H1 (cell line): ENCODE measurements around the gene SLC43A1. TPM values are rescaled to one million over a fixed set of nuclear protein-coding genes. Genes with fewer than 3 reads are reported as not detected.

Experiments used
- CTCF ChIA-PET: fragments of 300-600 bp; sonication (Branson Sonifier 250); formaldehyde crosslinking; loops from one replicate; lab custom pipeline; 2021; ENCODE audit not compliant: partially characterized antibody; lab: Charles Lee
- POLR2A ChIA-PET: fragments of 300-600 bp; sonication (Branson Sonifier 250); formaldehyde crosslinking; loops from one replicate; lab custom pipeline; 2021; ENCODE audit warnings: inconsistent platforms; ENCODE audit not compliant: partially characterized antibody; lab: Charles Lee
- DNase-seq, 2 experiments: peaks; one replicate each; pipeline versions ENCODE4 v3.0.0 to v3.0.0-alpha.2; 2010 to 2022; ENCODE audit warnings: low spot score in 2 of 2, low read depth in 1 of 2, mixed read lengths in 1 of 2
- FAIRE-seq: peaks from 2 replicates; lab custom pipeline; 2011; peaks lifted over from hg19 to GRCh38; lab: Jason Lieb, UNC
- H2AFZ ChIP-seq: 2 replicates; pipeline ENCODE4 v1.8.1; 2012; ENCODE audit warnings: low read length, inconsistent platforms
- H2AK5ac ChIP-seq: 2 replicates; pipeline ENCODE4 v1.6.1; 2013; ENCODE audit warnings: low read depth, low read length
- H2BK120ac ChIP-seq: replicated peaks from 2 replicates; pipeline ENCODE3; 2013; ENCODE audit warnings: low read depth, low read length, inconsistent platforms
- H2BK12ac ChIP-seq: 2 replicates; pipeline ENCODE4 v1.6.1; 2013; ENCODE audit warnings: low read depth, low read length
- H2BK15ac ChIP-seq: 2 replicates; pipeline ENCODE4 v1.6.1; 2013; ENCODE audit warnings: low read length
- H2BK20ac ChIP-seq: 2 replicates; pipeline ENCODE4 v1.6.1; 2013; ENCODE audit warnings: low read length
- H2BK5ac ChIP-seq: 2 replicates; pipeline ENCODE4 v1.6.1; 2013; ENCODE audit warnings: low read depth, low read length
- H3K14ac ChIP-seq: 2 replicates; pipeline ENCODE4 v1.6.1; 2013; ENCODE audit warnings: inconsistent platforms; ENCODE audit not compliant: insufficient read length
- H3K18ac ChIP-seq: 2 replicates; pipeline ENCODE4 v1.6.1; 2013; ENCODE audit warnings: low read length; ENCODE audit errors: extremely low read depth
- H3K23ac ChIP-seq: 2 replicates; pipeline ENCODE4 v1.6.1; 2013; ENCODE audit warnings: inconsistent platforms; ENCODE audit not compliant: insufficient read length
- H3K23me2 ChIP-seq: 2 replicates; pipeline ENCODE4 v1.6.1; 2013; ENCODE audit warnings: low read depth, low read length
- H3K27ac ChIP-seq: 2 replicates; pipeline ENCODE4 v1.6.1; 2011; ENCODE audit warnings: low read depth, low read length, inconsistent platforms
- H3K27me3 ChIP-seq, 4 experiments: replicated peaks in 1 of 4; 1 replicate in 1 of 4; 2 replicates in 3 of 4; pipeline versions ENCODE4 v1.6.1 to v1.8.1; 2011 to 2013; ENCODE audit warnings: low read length in 3 of 4, mild to moderate bottlenecking in 3 of 4, inconsistent platforms in 2 of 4, mixed read lengths in 2 of 4, moderate library complexity in 1 of 4; ENCODE audit not compliant: control insufficient read depth in 3 of 4, insufficient read depth in 3 of 4; ENCODE audit errors: extremely low read depth in 1 of 4
- H3K36me3 ChIP-seq, 4 experiments: 2 replicates each; pipeline versions ENCODE4 v1.6.1 to v1.8.1; 2011 to 2013; ENCODE audit warnings: mild to moderate bottlenecking in 4 of 4, low read length in 3 of 4, moderate library complexity in 2 of 4, control low read depth in 1 of 4, inconsistent platforms in 1 of 4; ENCODE audit not compliant: insufficient read depth in 4 of 4, control insufficient read depth in 2 of 4
- H3K4ac ChIP-seq: replicated peaks from 2 replicates; pipeline ENCODE3; 2013; ENCODE audit warnings: low read length, low read depth, mixed read lengths, inconsistent platforms; ENCODE audit not compliant: insufficient read length
- H3K4me1 ChIP-seq, 4 experiments: replicated peaks in 1 of 4; 1 replicate in 1 of 4; 2 replicates in 3 of 4; pipeline versions ENCODE4 v1.6.1 to v1.8.1; 2011 to 2013; ENCODE audit warnings: low read length in 3 of 4, inconsistent platforms in 2 of 4, mixed read lengths in 1 of 4; ENCODE audit not compliant: insufficient read depth in 4 of 4, control insufficient read depth in 3 of 4
- H3K4me2 ChIP-seq, 2 experiments: 2 replicates each; pipeline versions ENCODE4 v1.6.1 to v1.8.1; 2011 to 2013; ENCODE audit warnings: low read depth in 2 of 2, low read length in 2 of 2, control low read depth in 1 of 2, inconsistent platforms in 1 of 2, mild to moderate bottlenecking in 1 of 2; ENCODE audit not compliant: insufficient read depth in 1 of 2
- H3K4me3 ChIP-seq, 4 experiments: fragments of 200-600, 300-600 bp in 1 of 4; sonication (generic), shearing (Covaris generic), sonication (Bioruptor Twin) in 1 of 4; 2 replicates each; pipeline versions ENCODE4 v1.5.1 to v1.8.1; 2011 to 2016; ENCODE audit warnings: low read length in 4 of 4, low read depth in 3 of 4, control low read depth in 2 of 4, inconsistent platforms in 2 of 4, mild to moderate bottlenecking in 2 of 4, mixed read lengths in 1 of 4, moderate library complexity in 1 of 4; ENCODE audit not compliant: insufficient read depth in 2 of 4; ENCODE audit errors: extremely low read depth in 1 of 4
- H3K56ac ChIP-seq: replicated peaks from 2 replicates; pipeline ENCODE3; 2013; ENCODE audit warnings: low read depth, mild to moderate bottlenecking, mixed read lengths, low read length, inconsistent platforms; ENCODE audit not compliant: insufficient read length
- H3K79me1 ChIP-seq: 2 replicates; pipeline ENCODE4 v1.6.1; 2013; ENCODE audit warnings: low read depth, low read length, control low read depth
- H3K79me2 ChIP-seq, 2 experiments: 2 replicates each; pipeline versions ENCODE4 v1.6.1 to v1.8.1; 2012 to 2013; ENCODE audit warnings: low read length in 2 of 2, mild to moderate bottlenecking in 2 of 2, inconsistent platforms in 1 of 2; ENCODE audit not compliant: insufficient read depth in 2 of 2, control insufficient read depth in 1 of 2
- H3K9ac ChIP-seq, 4 experiments: replicated peaks in 1 of 4; 1 replicate in 1 of 4; 2 replicates in 3 of 4; pipeline versions ENCODE4 v1.6.1 to v1.8.1; 2011 to 2013; ENCODE audit warnings: low read depth in 3 of 4, low read length in 3 of 4, control low read depth in 2 of 4, mild to moderate bottlenecking in 2 of 4, moderate library complexity in 2 of 4, inconsistent platforms in 1 of 4; ENCODE audit errors: extremely low read depth in 1 of 4
- H3K9me3 ChIP-seq, 2 experiments: 2 replicates each; pipeline versions ENCODE4 v1.6.1 to v1.8.1; 2012 to 2013; ENCODE audit warnings: mild to moderate bottlenecking in 2 of 2, moderate library complexity in 2 of 2, control low read depth in 1 of 2, inconsistent platforms in 1 of 2, low read depth in 1 of 2, low read length in 1 of 2, mixed read lengths in 1 of 2; ENCODE audit not compliant: insufficient read depth in 2 of 2
- H4K20me1 ChIP-seq, 2 experiments: replicated peaks in 1 of 2; 2 replicates each; pipeline versions ENCODE3 to v1.8.1; 2011 to 2013; ENCODE audit warnings: inconsistent platforms in 2 of 2, low read length in 2 of 2, mild to moderate bottlenecking in 1 of 2; ENCODE audit not compliant: insufficient read depth in 2 of 2, control insufficient read depth in 1 of 2
- H4K5ac ChIP-seq: 2 replicates; pipeline ENCODE4 v1.6.1; 2013; ENCODE audit warnings: low read length, low read depth, mixed read lengths, inconsistent platforms; ENCODE audit not compliant: insufficient read length
- H4K8ac ChIP-seq: 2 replicates; pipeline ENCODE4 v1.8.0; 2013; ENCODE audit warnings: mild to moderate bottlenecking, moderate library complexity, low read length, inconsistent platforms; ENCODE audit not compliant: insufficient read depth; ENCODE audit errors: extremely low read depth
- H4K91ac ChIP-seq: replicated peaks from 2 replicates; pipeline ENCODE3; 2013; ENCODE audit warnings: low read length, mixed read lengths, inconsistent platforms; ENCODE audit not compliant: insufficient read length
- BACH1 ChIP-seq: IDR thresholded peaks from 2 replicates; pipeline ENCODE4 v1.6.1; 2012; ENCODE audit warnings: low read length, improper control_type of control experiment
- CBX5 ChIP-seq: fragments of 300-800, 300-1000 bp; sonication (generic); IDR thresholded peaks from 2 replicates; pipeline ENCODE4 v1.7.1; 2016; ENCODE audit warnings: antibody characterized with exemption, low read length, low read depth
- CREB1 ChIP-seq: IDR thresholded peaks from 2 replicates; pipeline ENCODE4 v1.6.1; 2012; ENCODE audit warnings: inconsistent platforms
- JUND ChIP-seq: IDR thresholded peaks from 2 replicates; pipeline ENCODE4 v1.6.1; 2011; ENCODE audit warnings: mild to moderate bottlenecking, improper control_type of control experiment, low read length
- PHF8 ChIP-seq: fragments of 200-600 bp; sonication (generic); conservative IDR thresholded peaks from 2 replicates; pipeline ENCODE4 v1.7.1; 2012; ENCODE audit warnings: low read depth, mild to moderate bottlenecking, inconsistent platforms, low read length, moderate library complexity
- SAP30 ChIP-seq: fragments of 300-600 bp; sonication (generic); IDR thresholded peaks from 2 replicates; pipeline ENCODE4 v1.7.1; 2012; ENCODE audit warnings: low read length, moderate library complexity, mild to moderate bottlenecking, inconsistent platforms; ENCODE audit not compliant: insufficient read depth, insufficient replicate concordance
- SIX5 ChIP-seq: IDR thresholded peaks from 2 replicates; pipeline ENCODE4 v1.6.1; 2011; ENCODE audit warnings: mild to moderate bottlenecking, low read depth, low read length
- WGBS, 2 experiments: shearing (Covaris generic) in 1 of 2; methylation state at CpG; one replicate each; pipeline versions ENCODE4 v1.1.6 to v1.1.7; 2013 to 2015; ENCODE audit warnings: low lambda C conversion rate in 2 of 2, mixed read lengths in 2 of 2, inconsistent platforms in 1 of 2, low coverage in 1 of 2, missing lambda C conversion rate in 1 of 2; ENCODE audit not compliant: insufficient replicate concordance in 2 of 2, insufficient coverage in 1 of 2, insufficient read length in 1 of 2; ENCODE audit errors: extremely low coverage in 1 of 2, missing lambda C conversion rate in 1 of 2; 5-methylcytosine and 5-hydroxymethylcytosine counted together
- polyA plus RNA-seq, 7 experiments: library from polyadenylated mRNA; depleted of rRNA in 3 of 7; stranded (reverse) in 5 of 7; unstranded in 2 of 7; fragments of >200 nt in 5 of 7; fragments of 200-250 nt in 2 of 7; gene quantifications; 1 replicate in 5 of 7; 2 replicates in 1 of 7; 4 replicates in 1 of 7; pipeline versions ENCODE4 v1.2.1 to v1.2.3, GENCODE V29; 2011 to 2013; ENCODE audit warnings: missing spikeins in 2 of 7, mixed read lengths in 2 of 7
- total RNA-seq: library from RNA; stranded (reverse); fragmentation: NEBNext Ultra II Directional; extraction: Animal tissue kit (Norgen Biotek cat#: 25700); gene quantifications from 2 replicates; pipeline ENCODE4 v1.2.1, GENCODE V29; 2021

Gene SLC43A1
- total and polyA plus RNA-seq, 2 of the 8 experiments (the other 6 are each of a cell fraction or from before 2014, with no cell fraction given): 34.5 to 58.0 TPM

- Histone ChIP-seq H3K36me3 (peaks cover 2 to 14% (median 6%) of the 10 kb centered on the region in 4 experiments; a peak in 5 of 8 replicates), H3K23ac (no peak overlapping the region)
- CTCF ChIA-PET: interaction anchor here (0.6 to 4.9 kb wide), 8 partner anchors 8 to 86 kb away, joined by 3 to 41 read pairs (median 7); partner anchors contain the start of genes TIMM10 and UBE2L6
- TF ChIP-seq JUND (no peak), SAP30 (no peak), CBX5 (no peak), BACH1 (no peak), CREB1 (no peak), SIX5 (no peak), PHF8 (no peak)
Measured at GRCh38 chr11:57560146-57560545, 44.6 kb upstream of the SLC43A1 start.

More at GRCh38 chr11:57560146-57560545, 44.6 kb upstream of the SLC43A1 start:
- no peak overlapping the region for H3K14ac ChIP-seq
- H2BK5ac ChIP-seq: no peak overlapping the region
- no peak overlapping the region for H2BK15ac ChIP-seq
- no peak overlapping the region for H2AFZ ChIP-seq
- no peak overlapping the region for H3K18ac ChIP-seq
- no peak overlapping the region for H2BK120ac ChIP-seq
- DNase-seq: no peak
- no peaks in the 10 kb centered on the region for H3K79me1 ChIP-seq
- peaks cover 2 to 3% of the 10 kb centered on the region in 2 experiments for H4K20me1 ChIP-seq
- no peak overlapping the region for H2BK20ac ChIP-seq
- H4K8ac ChIP-seq: no peak overlapping the region
- H3K4me2 ChIP-seq: no peak overlapping the region
- H3K79me2 ChIP-seq: peaks cover 0 to 16% of the 10 kb centered on the region in 2 experiments; a peak in 1 of 4 replicates
- no peak overlapping the region for H3K9ac ChIP-seq
- H3K23me2 ChIP-seq: no peaks in the 10 kb centered on the region
- H3K9me3 ChIP-seq: no peaks in the 10 kb centered on the region
- H2AK5ac ChIP-seq: no peak overlapping the region
- WGBS, 2 experiments: 80% methylated on average over 4 of the region's 4 CpGs; no CpG with 5 or more reads in 1 of the 2 experiments
- H3K4me1 ChIP-seq: peaks cover 0 to 6% (median 3%) of the 10 kb centered on the region in 4 experiments; a peak in 2 of 7 replicates
- no peak overlapping the region for H3K27ac ChIP-seq
- no peak overlapping the region for H3K4me3 ChIP-seq
- H3K27me3 ChIP-seq: no peaks in the 10 kb centered on the region
- no peak overlapping the region for H4K91ac ChIP-seq
- no peak for FAIRE-seq
- H2BK12ac ChIP-seq: no peak overlapping the region
- POLR2A ChIA-PET: interaction anchor here (0.6 to 7.1 kb wide), 6 partner anchors 36 to 223 kb away, joined by 3 to 95 read pairs (median 3); no protein-coding TSS in a partner anchor
- H3K56ac ChIP-seq: no peak overlapping the region
- H3K4ac ChIP-seq: no peak overlapping the region
- no peak overlapping the region for H4K5ac ChIP-seq
